DMS79 (cell line): ENCODE measurements around the gene FSTL4.

ENCODE experiments used
- DNase-seq: peaks from one replicate; lab custom pipeline; 2025; lab: John Stamatoyannopoulos, UW

Gene FSTL4

DNA sequence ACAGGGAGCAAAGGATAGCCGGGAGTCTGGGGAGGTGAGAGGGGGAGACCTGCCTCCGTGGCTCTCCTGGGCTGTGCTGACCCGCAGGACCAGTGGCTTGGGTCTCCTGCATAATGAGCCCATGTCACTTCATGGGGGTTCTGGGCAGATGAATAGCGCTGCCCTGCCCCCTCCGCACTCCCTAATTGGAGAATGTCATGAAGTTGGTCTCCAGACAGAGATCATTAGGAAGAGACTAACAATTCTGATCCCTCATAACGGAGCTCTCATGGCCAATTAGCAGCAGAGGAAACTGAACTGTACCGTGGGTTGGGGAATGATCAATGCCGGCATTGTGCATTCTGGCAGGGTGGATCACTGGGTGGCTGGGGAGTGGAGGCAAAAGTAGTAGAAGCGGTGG is 186.1 kb downstream of the FSTL4 start:
- DNase-seq: no peak

DNA sequence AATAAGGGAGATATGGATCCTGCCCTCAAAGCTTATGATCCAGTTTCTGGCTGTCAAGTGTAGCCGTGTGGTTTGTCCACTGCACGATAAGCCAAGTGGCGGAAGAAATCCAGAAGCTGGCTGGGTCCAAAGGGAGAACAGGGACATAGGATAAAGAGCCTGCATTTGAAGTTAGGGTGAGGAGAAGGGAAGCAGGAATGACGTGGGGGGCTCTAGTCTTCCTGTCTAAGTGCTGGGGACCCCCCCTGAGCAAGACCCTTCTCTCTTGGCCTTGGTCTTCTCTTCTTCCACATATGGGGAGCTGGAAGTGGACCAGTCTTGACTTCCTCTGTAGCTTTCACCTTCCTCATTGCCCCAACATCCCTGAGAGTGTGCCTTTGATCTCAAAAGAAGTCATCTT is 186.6 kb downstream of the FSTL4 start:
- no peak for DNase-seq

DNA sequence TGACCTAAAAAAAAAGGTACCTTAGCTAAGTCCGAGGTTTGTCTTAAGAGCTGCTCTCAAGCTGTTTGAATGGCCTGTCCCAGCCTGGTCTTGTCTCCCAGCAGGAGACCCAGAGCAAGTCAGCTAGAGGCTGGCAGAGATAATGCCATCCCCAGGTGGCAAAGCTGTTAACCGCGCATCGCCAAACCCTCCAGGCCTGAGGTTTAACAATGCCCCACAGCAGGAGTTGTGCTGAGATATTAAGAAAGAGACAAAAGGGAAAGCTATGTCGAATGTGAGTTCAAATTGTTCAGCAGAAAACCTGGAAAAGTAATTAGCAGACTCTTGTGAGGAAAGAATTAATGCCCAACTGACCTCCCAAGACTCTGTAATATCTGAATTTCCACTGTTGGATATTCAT is 187.1 kb downstream of the FSTL4 start:
- no peak for DNase-seq

DNA sequence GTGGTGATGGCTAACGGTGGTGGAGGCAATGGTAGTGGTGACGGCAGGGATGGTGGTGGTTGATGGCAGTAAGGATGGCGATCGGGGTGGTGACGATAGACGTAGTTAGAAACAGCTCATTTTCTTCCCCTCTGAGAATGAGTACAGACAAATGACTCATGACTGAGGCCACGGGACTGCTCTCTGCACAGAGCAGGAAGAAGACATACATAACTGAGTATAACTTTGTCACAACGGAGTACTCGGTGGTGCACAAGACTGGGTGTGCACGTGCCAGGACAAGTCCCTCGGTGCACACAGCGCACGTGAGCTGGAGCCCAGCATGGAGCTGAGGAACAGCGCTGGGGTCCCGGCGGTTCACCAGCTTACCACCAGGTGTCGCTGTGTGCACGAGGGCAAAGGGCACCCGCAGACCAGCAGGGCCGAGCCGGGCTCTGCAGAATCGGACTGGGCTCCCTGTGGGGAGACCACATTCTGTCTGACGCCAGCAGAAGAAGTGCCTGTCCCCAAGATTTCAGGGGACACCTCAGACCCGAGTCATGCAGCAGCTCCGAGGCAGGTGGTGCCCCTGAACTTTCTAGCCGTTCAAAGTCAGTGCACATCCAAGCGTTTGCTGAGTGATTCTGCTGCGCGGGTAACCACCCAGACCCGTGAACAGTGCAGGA is 188.6 kb downstream of the FSTL4 start:
- DNase-seq: no peak

DNA sequence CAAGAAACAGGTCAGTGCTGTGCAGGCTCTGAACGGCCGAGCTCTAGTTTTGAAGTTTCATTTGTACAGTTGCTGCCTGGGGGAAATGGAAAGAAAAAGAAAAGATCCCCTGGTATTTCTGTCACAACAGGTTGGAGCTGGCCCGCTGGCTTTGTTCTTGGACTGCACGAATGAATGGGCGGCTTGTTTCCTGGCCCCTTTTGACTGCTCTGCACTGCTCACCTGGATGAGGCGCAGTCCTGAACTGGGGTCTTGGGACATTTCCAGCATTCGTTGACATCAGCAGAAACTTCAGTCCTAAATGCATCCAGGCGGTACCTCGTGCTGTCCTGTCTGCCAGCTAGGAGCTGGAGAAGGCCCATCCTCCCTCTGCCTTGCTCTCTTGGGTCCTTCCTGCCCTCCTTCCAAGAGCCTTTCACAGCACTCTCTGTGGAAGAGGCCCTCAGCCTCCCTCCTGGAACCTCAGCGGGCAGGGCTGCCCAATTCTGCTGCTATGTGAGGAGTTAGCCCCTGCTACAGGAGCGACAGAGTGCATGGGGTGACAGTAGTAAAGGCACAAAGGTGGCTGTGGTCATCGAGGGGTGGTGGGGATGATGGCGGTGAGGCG is 189.2 kb downstream of the FSTL4 start:
- no peak for DNase-seq

DNA sequence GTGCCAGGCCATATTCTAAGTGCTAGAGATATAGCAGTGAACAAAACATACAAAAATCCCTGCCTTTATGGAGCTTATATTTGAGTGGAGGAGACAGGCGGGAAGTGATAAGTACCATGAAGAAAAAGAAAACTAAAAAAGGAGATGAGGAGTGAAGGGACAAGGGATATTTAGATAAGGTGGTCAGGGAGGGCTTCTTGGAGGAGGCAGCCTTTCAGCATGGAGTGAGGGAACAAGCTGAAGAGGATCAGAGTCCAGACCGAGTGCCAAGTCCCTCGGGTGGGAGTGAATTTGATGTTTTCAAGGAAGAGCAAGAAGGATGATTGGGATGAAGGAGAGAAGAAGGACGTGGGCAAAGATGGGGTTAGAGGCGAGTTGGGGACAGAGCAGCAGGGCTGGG is 190.5 kb downstream of the FSTL4 start:
- DNase-seq: no peak

DNA sequence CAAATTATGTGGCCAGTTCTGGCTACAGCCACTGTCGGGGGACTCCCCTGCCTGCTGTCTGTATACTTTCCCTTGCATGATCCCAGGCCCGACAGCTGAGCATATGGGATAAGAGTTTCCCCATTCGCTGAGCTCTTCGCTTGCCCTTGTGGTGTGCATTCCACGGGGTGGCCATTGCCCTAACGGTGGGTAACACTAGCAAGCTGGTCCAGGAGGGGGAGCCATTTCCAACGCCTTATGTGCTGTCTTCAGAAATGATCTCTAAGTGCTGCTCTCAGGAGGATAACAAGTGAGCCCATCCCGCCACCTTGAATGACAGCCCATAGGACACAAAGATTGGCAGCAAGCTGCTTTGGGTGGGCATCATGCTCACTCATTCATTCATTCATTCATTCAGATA is 190.9 kb downstream of the FSTL4 start:
- DNase-seq: no peak

DNA sequence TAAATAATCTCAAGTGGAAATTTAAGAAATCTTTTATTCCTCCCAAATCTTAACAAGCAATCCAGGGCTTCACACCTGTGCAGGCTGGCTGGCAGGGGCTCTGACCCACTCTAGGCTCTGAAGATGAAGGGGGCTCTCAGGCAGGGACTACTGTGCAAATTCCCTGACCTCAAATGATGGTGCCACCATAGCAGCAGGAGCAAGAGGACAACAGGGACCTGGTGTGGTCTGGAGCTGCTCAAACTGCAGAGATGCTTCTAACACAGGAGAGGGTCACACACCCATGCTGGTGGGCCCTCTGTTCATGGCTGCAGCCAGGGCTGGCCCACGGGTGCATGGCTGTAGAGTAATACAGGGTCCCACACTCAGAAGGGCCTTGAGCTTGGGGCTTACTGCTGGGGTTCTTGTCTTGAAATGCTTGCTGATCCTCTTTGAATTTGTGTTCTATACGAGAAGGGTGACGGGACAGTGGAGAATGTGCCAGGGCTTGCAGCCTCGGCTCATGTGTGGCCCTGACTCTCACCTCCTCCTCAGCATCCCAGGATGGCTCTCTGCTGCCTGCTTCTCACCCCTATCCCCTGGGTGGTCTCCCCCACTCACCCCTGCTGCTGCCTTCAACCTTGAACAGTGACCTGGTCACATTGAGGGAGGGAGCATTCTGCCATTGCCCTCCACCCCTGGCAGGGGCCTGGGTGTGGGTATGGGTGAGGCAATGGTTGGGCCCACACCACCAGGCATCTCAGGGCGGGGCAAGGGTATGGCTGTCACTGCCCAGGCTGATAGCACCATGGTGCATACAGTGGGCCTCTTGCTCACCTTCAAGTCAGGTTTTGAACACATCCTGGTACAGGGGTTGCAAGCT is 191.7 kb downstream of the FSTL4 start:
- no peak for DNase-seq

DNA sequence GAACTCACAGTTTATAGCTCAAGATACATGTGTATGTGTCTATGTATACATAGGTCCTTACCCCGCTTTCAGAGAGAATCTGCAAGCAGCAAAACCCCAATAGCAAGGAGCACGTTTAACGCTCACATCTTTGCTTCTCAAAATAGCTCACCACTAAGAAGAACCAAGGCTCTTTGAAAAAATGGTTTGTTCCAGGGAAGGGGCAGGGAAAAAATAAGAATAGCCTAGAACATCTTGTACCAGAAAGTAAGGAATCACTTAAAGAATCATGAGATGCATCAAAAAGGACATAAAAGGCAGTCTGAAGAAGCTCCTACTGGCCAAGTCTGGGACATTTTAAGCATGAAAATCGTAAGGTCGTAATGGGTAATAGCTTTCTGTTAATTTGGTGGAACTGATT is 196.4 kb downstream of the FSTL4 start:
- DNase-seq: no peak

DNA sequence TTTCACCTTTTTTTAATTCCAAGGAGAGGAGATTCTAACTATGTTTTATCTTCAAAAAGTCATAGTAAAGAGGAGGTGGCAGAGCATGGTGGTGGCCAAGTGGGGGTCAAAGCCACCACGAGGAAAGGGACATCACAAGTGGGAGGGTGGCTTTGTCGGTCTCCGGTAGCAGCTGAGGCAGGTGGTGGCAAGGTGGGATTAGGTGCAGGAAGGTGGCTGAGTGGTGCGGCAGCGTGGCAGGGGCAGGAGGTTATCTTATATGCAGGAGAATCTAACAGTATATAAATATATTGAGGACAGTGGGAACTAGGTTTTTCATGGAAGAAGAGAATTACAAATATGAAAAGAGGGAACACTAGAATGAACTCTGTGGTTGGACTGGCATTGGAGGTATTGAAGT is 196.8 kb downstream of the FSTL4 start:
- DNase-seq: no peak

DNA sequence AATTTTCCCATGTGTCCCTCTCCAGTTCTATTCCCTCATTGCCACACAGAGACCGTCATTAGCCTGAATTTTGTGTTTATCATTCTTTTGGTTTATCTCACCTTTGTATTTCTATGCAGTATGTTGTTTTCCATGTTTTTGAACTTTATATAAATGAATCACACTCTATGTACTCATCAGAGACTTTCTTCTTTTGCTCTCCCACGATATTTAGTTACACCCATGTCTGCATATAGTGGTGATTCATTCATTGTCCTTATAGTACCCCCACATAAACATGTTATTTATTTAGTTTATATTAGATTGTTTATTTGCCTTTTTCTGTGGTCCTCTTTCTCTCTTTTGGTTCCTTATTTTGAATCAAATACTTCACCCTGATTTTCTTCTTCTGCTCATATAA is 199.7 kb downstream of the FSTL4 start:
- no peak for DNase-seq

DNA sequence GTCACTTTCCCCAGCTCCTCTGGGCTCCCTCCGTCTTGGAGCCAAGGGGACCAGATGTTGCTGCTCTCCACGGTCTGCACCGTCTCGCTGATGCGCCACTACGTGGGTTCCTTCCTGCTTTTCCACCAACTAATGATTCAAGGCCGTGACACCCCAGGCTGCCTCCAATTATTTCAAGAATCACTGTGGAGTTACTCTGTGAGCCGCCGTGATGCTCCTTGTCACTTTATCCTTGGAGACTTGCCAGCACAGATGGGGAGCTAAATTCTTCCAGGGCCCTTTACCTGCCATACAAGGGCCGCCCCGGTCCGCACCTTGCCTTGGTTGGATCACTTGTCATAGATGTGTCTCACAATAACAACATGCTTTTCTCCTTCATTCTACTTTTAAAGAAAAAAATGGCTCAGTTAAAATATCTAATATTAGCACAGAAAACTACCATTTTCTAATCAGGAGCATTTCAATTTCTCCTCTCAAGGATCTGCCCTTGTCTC is 202.0 kb downstream of the FSTL4 start:
- no peak for DNase-seq

DNA sequence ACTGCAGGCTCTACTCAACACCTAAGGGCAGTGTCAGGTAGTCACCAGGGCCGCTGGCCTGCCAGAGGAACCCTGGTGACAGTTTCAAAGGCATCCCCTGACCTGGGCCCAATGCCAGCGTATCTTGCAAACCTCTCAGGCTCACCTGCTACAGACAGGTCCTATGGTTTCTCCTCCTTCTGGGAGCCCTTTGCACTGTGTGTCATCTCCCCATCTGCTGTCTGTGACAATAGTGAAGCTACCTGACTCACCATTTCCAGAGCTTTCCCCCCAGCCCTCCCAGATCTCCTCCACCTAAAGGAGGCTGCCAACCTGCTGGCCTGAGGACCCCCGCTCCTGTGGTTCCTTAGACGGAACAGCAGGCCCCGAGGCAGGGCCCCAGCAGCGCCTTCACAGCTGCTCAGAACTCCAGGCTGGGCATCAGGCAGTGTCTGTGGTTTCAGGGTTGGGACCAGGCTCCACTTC is 203.1 kb downstream of the FSTL4 start:
- DNase-seq: no peak

DNA sequence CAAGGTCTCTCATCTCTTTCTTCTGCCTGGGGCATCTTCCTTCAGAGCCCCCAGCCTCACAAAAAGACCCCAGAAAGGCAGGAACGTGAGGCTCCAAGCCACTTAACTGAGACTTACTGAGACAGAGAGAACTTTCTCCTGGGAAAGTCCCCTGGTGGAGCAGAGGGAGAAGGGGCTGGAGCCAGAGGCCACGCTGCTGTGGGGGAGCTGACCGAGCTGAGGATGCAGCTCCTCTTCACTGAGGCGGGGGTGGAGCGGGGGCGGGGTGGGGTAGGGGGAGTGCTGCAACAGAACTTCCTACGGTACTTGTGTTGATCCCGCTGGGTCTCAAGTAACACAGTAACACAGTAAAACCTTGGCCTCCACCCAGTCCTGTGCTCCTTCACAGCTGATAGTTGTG is 204.0 kb downstream of the FSTL4 start:
- no peak for DNase-seq

DNA sequence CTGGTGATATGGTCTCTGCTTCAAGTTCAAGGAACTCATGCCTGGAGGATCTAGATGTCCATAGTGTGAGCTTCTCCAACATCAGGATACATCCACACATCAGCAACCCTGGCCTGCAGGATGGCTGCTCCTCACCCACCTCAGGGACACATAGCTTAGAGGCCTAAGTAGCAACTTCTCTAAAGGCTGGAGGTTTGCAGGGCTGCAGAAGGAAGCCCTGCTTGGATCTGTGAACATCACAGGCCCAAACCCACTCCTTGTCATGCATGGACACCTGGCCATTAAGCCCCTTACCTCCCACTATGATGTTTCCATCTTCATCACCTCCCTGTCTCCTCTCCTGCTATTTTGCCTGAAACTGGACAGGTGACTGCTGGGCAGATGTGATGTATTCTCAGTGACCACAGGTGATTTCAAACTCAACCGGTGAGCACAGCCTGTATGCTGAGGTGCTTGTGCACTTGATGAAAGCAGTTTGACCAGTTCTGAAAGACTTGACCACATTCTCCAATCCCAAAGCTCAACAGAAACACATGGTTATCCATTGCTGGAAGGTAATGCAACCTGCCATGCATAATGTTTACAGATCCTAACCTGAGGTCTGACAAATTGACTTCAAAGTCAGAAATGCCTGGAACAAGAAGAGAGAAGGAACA is 205.2 kb downstream of the FSTL4 start:
- no peak for DNase-seq

DNA sequence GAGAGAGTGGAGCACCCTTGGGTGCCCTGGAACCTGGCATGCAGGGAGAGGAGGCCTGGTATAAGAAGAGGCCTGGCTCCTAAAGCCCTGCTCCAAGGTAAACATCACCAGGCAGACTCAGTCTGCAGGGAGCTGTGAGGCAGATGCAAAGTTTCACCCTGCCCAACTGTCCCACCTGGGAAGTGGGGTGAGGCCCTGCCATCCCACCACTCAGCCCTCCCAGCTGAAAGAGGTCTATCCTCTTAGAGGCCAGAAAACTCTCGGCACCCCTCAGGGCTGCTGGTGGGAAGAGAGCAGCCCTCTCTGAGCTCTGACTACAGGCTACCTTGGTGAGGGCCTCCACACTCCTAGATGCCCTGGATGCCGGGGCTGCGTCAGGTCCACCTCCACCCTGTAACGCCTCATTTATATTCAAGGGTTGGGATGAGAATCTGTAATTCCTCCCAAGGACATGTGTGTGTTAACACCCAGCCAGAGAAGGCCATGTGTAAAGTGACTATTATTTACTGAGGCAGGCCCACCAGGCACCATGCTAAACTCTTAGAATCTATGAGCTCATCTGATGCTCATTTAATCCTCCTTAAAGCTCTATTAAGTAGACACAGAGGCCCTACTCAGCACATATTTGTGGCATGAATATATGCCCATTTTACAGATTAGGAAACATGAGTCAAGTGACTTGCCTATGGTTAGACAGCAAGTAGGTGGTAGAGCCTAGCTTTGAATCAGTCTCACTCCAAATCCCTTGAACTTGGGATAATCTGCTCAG is 205.9 kb downstream of the FSTL4 start:
- no peak for DNase-seq

DNA sequence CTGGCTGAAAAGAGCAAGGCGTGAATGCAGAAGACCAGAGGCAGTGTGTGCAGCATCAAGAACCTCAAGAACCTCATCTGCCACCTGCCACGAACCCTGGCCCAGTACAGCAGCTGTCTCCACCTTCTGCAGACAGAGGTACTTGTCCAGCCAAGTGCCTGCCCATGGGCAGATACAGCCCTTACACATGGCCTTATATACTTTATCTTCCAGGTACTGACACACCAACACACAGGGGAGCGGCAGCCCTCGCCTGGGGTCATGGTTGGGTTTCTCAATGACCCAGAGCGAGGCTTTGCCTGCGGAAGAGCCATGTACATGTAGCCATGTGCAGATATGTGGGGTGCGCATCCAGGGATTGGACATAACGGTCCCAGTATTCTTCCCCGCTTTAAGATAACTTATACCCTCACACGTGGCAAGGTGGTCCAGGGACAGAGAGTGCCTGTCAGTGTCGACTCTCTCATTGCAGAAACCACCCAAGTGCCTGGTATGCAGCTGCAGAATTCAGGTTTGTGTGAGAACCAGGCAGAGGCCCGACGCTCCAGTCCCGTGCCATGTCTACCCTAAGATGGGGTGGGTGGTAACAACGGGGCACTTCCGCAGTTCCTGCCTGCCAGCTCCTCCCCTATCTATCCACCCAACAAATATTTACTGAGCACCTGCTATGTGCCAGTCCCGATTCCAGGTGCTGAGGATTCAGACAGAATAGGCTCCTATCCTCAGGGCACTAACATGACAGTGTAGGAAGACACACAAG is 206.9 kb downstream of the FSTL4 start:
- no peak for DNase-seq

DNA sequence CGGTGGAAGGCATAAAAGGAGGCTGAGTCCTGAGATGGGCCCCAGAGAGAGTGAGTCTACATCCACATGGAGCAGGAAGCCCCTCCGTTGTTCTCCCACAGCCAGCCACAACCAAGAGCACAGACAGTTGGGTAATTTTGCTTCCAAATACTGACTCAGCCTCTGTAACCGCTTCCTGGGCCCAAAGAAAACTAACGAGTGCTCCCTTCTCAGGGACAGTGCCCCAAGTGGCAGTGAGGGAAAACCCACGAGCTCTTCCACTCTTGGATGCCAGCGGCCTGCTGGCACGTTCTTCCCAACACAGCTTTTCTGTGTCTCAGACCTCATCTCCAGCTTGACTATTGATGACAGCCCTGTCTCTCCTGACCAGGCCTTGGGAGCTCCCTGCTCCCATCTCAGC is 207.6 kb downstream of the FSTL4 start:
- DNase-seq: no peak

DNA sequence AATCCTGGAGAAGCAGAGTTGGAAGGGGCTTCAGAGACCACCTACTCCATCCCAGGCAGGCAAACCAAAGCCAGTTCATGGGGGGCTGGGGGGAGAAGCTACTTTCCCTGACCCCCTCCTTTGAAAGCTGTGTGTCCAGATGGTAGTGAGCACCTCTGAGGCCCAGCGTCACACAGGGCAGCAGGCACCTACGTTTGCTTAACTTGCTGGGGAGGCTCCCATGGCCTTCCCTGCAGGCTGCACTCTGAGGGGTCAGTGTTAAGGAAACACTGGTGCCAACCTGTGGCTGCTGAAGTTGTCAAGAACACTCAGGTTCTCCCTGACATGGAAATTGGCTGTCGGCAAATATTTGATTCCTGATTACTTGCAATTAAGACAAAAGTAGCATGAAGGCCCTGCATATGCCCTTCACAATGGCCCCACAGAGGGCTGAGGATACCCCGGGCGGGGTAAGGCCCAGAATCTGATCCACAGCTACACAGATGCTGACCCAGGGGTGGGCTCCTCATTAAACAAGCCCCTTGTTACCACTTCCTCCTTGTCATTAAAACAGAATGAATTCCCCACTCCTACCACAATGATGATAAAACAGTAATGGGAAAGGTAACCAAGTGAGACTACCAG is 208.5 kb downstream of the FSTL4 start:
- no peak for DNase-seq

DNA sequence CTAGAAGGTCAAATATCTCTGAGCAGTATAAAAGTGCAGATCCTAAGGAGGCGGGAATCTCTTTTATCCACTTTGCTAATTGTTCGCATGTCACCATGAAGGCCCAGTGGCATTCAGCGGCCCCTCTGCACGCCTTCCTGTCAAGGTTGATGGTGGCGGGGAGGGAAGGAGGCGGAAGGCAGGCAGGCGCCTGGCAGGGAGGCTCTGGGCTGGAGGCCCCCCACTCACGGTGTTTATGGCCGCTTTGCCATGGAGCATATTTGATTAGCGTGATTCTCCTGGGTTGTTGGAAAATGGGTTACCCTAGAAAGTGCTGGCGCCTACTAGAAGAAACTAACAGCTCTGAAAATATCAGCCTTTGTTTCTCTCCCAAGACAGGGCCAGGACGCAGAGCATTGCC is 209.6 kb downstream of the FSTL4 start:
- no peak for DNase-seq
